Measurements from ENCODE around the gene NPIPA7. TPM values are rescaled to one million over a fixed set of nuclear protein-coding genes. Genes with fewer than 3 reads are reported as not detected.
"Not testable (repeated sequence)": the region's sequence is repeated elsewhere in the genome, so short reads cannot be mapped to it uniquely, and the experiment has no call there.

The NPIPA7 gene
- total and polyA plus RNA-seq, 12 donors: 2.4 to 160 (median 8.0) TPM; not detected in 1

- H3K27me3 ChIP-seq; H3K9me3 ChIP-seq (replicated peaks in 1 of 3); H3K36me3 ChIP-seq (replicated peaks in 1 of 2); H3K27ac ChIP-seq; DNase-seq; H3K4me3 ChIP-seq; intact Hi-C loops (cut with DNase I); H3K4me1 ChIP-seq (replicated peaks in 1 of 2): not testable (repeated sequence)
- 8 to 83% (median 67%) methylated on average over 1 of the region's 5 CpGs for WGBS, 4 donors
Observed at GRCh38 chr16:16417914-16418544, 39.1 kb downstream of the NPIPA7 start.

- DNase-seq; H3K4me3 ChIP-seq; H3K4me1 ChIP-seq (replicated peaks in 1 of 2); H3K27ac ChIP-seq; H3K36me3 ChIP-seq (replicated peaks in 1 of 2); H3K9me3 ChIP-seq (replicated peaks in 1 of 3); intact Hi-C loops (cut with DNase I); H3K27me3 ChIP-seq: not testable (repeated sequence)
- 29 to 71% (median 50%) methylated on average over 1 of the region's 1 CpG for WGBS, 4 donors
Observed at GRCh38 chr16:16420515-16420914, 41.6 kb downstream of the NPIPA7 start.

- H3K27ac ChIP-seq; H3K4me3 ChIP-seq; intact Hi-C loops (cut with DNase I); H3K9me3 ChIP-seq (replicated peaks in 1 of 3); H3K4me1 ChIP-seq (replicated peaks in 1 of 2); H3K27me3 ChIP-seq; H3K36me3 ChIP-seq (replicated peaks in 1 of 2); DNase-seq: not testable (repeated sequence)
- no CpG with 5 or more reads among the region's 2 CpGs for WGBS, 4 donors
Observed at GRCh38 chr16:16425146-16425545, 46.2 kb downstream of the NPIPA7 start.

- intact Hi-C loops (cut with DNase I): not testable (repeated sequence)
- 25 to 37% (median 28%) methylated on average over 1 to 2 of the region's 3 CpGs for WGBS, 4 donors
Observed at GRCh38 chr16:16431135-16431534, 52.2 kb downstream of the NPIPA7 start.

GRCh38 chr16:16434711-16435110 is 55.8 kb downstream of the NPIPA7 start:
- DNase-seq; H3K4me1 ChIP-seq (replicated peaks in 1 of 2); H3K9me3 ChIP-seq (replicated peaks in 1 of 3); H3K27ac ChIP-seq; intact Hi-C loops (cut with DNase I); H3K27me3 ChIP-seq; H3K4me3 ChIP-seq; H3K36me3 ChIP-seq (replicated peaks in 1 of 2): not testable (repeated sequence)
- 62 to 75% (median 63%) methylated on average over 1 to 2 of the region's 3 CpGs for WGBS, 4 donors

More at GRCh38 chr16:16431135-16431534, 52.2 kb downstream of the NPIPA7 start:
- not testable (repeated sequence) for H3K4me1 ChIP-seq (replicated peaks in 1 of 2); H3K27ac ChIP-seq; DNase-seq; H3K9me3 ChIP-seq (replicated peaks in 1 of 3); H3K4me3 ChIP-seq; H3K27me3 ChIP-seq; H3K36me3 ChIP-seq (replicated peaks in 1 of 2)

- H3K27me3 ChIP-seq; H3K36me3 ChIP-seq (replicated peaks in 1 of 2); DNase-seq; H3K27ac ChIP-seq; intact Hi-C loops (cut with DNase I); H3K4me3 ChIP-seq; H3K4me1 ChIP-seq (replicated peaks in 1 of 2); H3K9me3 ChIP-seq (replicated peaks in 1 of 3): not testable (repeated sequence)
- WGBS, 4 donors: 89 to 100% (median 90%) methylated on average over 1 to 2 of the region's 2 CpGs; no CpG with 5 or more reads in 1 of the 4 donors
Observed at GRCh38 chr16:16441401-16441800, 62.5 kb downstream of the NPIPA7 start.

Small RNAs within 50 kb of the gene (microRNA-seq; reads per million reads assigned to microRNA genes)
- gene MIR6511A3 (0 reads per million in 3 donors), gene MIR6770-2 (0 reads per million in 3 donors)

Small RNAs within 50 kb of the gene (small RNA-seq; reads per million reads assigned to genes)
- 0 reads per million in 2 donors for gene AC138969.3
- gene MIR6511A3: 0 reads per million in 2 donors
- gene MIR6770-2: 0 reads per million in 2 donors

Other genes with a start within 250 kb of the NPIPA7 start
- gene ABCC6, start 155.6 kb upstream of the NPIPA7 start, total RNA-seq: 10 to 100 TPM in 2 of 9 donors, 1 to 10 TPM in 7; 3.0 to 32.2 (median 4.3) TPM
- 1 to 10 TPM in 2 of 3 donors, under 1 TPM in 1; 0.79 to 8.5 (median 6.5) TPM for gene ABCC6, start 155.6 kb upstream of the NPIPA7 start, polyA plus RNA-seq
- gene NOMO3, start 146.6 kb upstream of the NPIPA7 start, total RNA-seq: 10 to 100 TPM in 8 of 9 donors, 1 to 10 TPM in 1; 6.9 to 63.9 (median 33.9) TPM
- gene NOMO3, start 146.6 kb upstream of the NPIPA7 start, polyA plus RNA-seq: 10 to 100 TPM; 11.8 to 39.0 (median 13.2) TPM

Data from adrenal gland (tissue), 12 donors.